SU-DHL-6 (cell line): Measurements from ENCODE around the gene ABR.

Experiments
- CTCF ChIP-seq: fragments of 200-600 bp; sonication (generic); IDR thresholded peaks from one replicate; pipeline ENCODE4 v1.5.1; 2017; ENCODE audit warnings: antibody characterized with exemption, mild to moderate bottlenecking, low read length, moderate library complexity; ENCODE audit not compliant: insufficient read depth, poor library complexity, severe bottlenecking
- EZH2phosphoT487 ChIP-seq: fragments of 200-600 bp; sonication (generic), shearing (Covaris generic); conservative IDR thresholded peaks from 2 replicates; pipeline ENCODE4 v1.6.1; 2018; ENCODE audit warnings: mild to moderate bottlenecking, antibody characterized with exemption, low read length, moderate library complexity, mixed read lengths

DNA sequence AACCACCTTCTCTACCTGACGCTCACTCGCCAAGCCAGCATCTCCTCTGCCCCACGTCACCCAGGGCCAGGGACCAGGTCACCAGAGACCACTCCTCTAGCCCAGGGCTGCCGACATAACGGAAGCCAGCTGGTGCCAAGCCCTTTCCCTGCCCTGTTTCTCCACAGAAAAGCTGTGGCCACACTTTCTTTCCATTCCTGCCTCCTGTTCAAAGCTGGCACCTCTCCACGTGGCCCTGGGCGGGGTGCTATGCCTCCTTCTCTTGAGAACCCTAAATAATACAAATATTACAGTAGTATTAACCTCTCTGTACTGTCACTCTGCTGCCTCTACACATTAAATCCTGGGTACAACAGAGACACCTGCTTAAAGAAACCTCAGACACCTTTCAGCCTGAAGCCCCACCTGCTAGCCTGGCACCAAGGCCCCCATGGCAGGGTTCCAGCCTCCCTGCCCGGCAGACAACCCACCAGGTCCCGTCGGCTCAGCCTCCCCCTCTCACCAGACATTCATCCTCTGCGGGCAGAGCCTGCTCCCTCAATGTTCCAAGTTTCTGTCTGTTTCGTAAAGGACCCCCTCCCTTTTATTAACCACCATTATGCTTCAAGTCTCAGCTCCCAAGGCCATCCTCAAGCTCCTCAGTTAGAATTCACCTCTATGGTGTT, 120.5 kb downstream of the ABR start:
- TF ChIP-seq CTCF, result no peak
- no peak for TF ChIP-seq EZH2phosphoT487
